Trophoblast cell (in vitro differentiated cells and primary cell): Measurements from ENCODE around the gene JPH4. TPM values are rescaled to one million over a fixed set of nuclear protein-coding genes. Genes with fewer than 3 reads are reported as not detected.
A peak's percentile ranks its signal among the peaks of the same experiment; 100 is the strongest.

Experiments
- DNase-seq, 2 donors: peaks; one replicate each; pipeline ENCODE4 v3.0.0-alpha.2; 2016
- H2AFZ ChIP-seq: 2 replicates; pipeline ENCODE4 v1.6.1; 2013; ENCODE audit warnings: low read length, moderate library complexity, mild to moderate bottlenecking; ENCODE audit not compliant: insufficient read depth, poor library complexity
- H2AK5ac ChIP-seq: 2 replicates; pipeline ENCODE4 v1.6.1; 2013; ENCODE audit warnings: mild to moderate bottlenecking, low read length
- H2BK120ac ChIP-seq: 2 replicates; pipeline ENCODE4 v1.6.1; 2013; ENCODE audit warnings: low read length, mild to moderate bottlenecking, moderate library complexity; ENCODE audit not compliant: insufficient read depth, poor library complexity
- H2BK12ac ChIP-seq: 2 replicates; pipeline ENCODE4 v1.6.1; 2013; ENCODE audit warnings: mild to moderate bottlenecking, low read length, moderate library complexity
- H2BK5ac ChIP-seq: 2 replicates; pipeline ENCODE4 v1.6.1; 2013; ENCODE audit warnings: low read length, low read depth, moderate library complexity, mild to moderate bottlenecking; ENCODE audit not compliant: poor library complexity
- H3K14ac ChIP-seq: 2 replicates; pipeline ENCODE4 v1.6.1; 2013; ENCODE audit warnings: mild to moderate bottlenecking, low read length
- H3K18ac ChIP-seq: 2 replicates; pipeline ENCODE4 v1.6.1; 2013; ENCODE audit warnings: mild to moderate bottlenecking, low read length
- H3K23ac ChIP-seq: 2 replicates; pipeline ENCODE4 v1.6.1; 2013; ENCODE audit warnings: low read length
- H3K27ac ChIP-seq: 2 replicates; pipeline ENCODE4 v1.5.1; 2013; ENCODE audit warnings: low read depth, mild to moderate bottlenecking, inconsistent platforms, low read length, moderate library complexity
- H3K27me3 ChIP-seq: 2 replicates; pipeline ENCODE4 v1.6.1; 2013; ENCODE audit warnings: inconsistent platforms, mild to moderate bottlenecking, low read length, moderate library complexity; ENCODE audit not compliant: insufficient read depth
- H3K36me3 ChIP-seq, 2 experiments: 1 replicate in 1 of 2; 2 replicates in 1 of 2; pipeline ENCODE4 v1.6.1; 2013; ENCODE audit warnings: low read length in 2 of 2, mild to moderate bottlenecking in 2 of 2, moderate library complexity in 1 of 2; ENCODE audit not compliant: insufficient read depth in 2 of 2, control insufficient read depth in 1 of 2
- H3K4ac ChIP-seq: 2 replicates; pipeline ENCODE4 v1.6.1; 2013; ENCODE audit warnings: low read depth, mild to moderate bottlenecking, low read length, moderate library complexity
- H3K4me1 ChIP-seq, 2 experiments: 1 replicate in 1 of 2; 2 replicates in 1 of 2; pipeline ENCODE4 v1.6.1; 2013; ENCODE audit warnings: low read length in 2 of 2, mild to moderate bottlenecking in 2 of 2, moderate library complexity in 1 of 2; ENCODE audit not compliant: insufficient read depth in 2 of 2, control insufficient read depth in 1 of 2
- H3K4me2 ChIP-seq: 2 replicates; pipeline ENCODE4 v1.6.1; 2013; ENCODE audit warnings: inconsistent platforms, mild to moderate bottlenecking, low read length, moderate library complexity
- H3K4me3 ChIP-seq: 2 replicates; pipeline ENCODE4 v1.5.1; 2013; ENCODE audit warnings: mild to moderate bottlenecking, low read depth, low read length, inconsistent platforms
- H3K79me1 ChIP-seq: one replicate; pipeline ENCODE4 v1.6.1; 2013; ENCODE audit warnings: low read length
- H3K79me2 ChIP-seq: 2 replicates; pipeline ENCODE4 v1.6.1; 2013; ENCODE audit warnings: low read length, mild to moderate bottlenecking; ENCODE audit not compliant: control insufficient read depth, insufficient read depth, poor library complexity
- H3K9ac ChIP-seq: 2 replicates; pipeline ENCODE4 v1.6.1; 2013; ENCODE audit warnings: mild to moderate bottlenecking, low read length
- H3K9me3 ChIP-seq: 2 replicates; pipeline ENCODE4 v1.6.1; 2013; ENCODE audit warnings: low read depth, mild to moderate bottlenecking, control low read depth, inconsistent platforms, low read length; ENCODE audit not compliant: insufficient read depth
- H4K12ac ChIP-seq: 2 replicates; pipeline ENCODE4 v1.6.1; 2013; ENCODE audit warnings: low read depth, mild to moderate bottlenecking, low read length, moderate library complexity
- H4K8ac ChIP-seq: 2 replicates; pipeline ENCODE4 v1.6.1; 2013; ENCODE audit warnings: low read depth, mild to moderate bottlenecking, low read length, moderate library complexity
- H4K91ac ChIP-seq: one replicate; pipeline ENCODE4 v1.6.1; 2013; ENCODE audit warnings: low read depth, mild to moderate bottlenecking, low read length, moderate library complexity
- WGBS: extraction: QIAGEN DNeasy Blood & Tissue Kit; methylation state at CpG from one replicate; pipeline ENCODE4 v1.1.7; 2013; ENCODE audit warnings: missing lambda C conversion rate; ENCODE audit not compliant: insufficient read length, insufficient coverage; ENCODE audit errors: extremely low coverage; 5-methylcytosine and 5-hydroxymethylcytosine counted together
- polyA plus RNA-seq: library from polyadenylated mRNA; stranded (reverse); fragments of 200-250 nt; gene quantifications from 2 replicates; pipeline ENCODE4 v1.2.3, GENCODE V29; 2013

The JPH4 gene
- 0.03 TPM in 1 of 2 replicates, not detected in the other for polyA plus RNA-seq

DNA sequence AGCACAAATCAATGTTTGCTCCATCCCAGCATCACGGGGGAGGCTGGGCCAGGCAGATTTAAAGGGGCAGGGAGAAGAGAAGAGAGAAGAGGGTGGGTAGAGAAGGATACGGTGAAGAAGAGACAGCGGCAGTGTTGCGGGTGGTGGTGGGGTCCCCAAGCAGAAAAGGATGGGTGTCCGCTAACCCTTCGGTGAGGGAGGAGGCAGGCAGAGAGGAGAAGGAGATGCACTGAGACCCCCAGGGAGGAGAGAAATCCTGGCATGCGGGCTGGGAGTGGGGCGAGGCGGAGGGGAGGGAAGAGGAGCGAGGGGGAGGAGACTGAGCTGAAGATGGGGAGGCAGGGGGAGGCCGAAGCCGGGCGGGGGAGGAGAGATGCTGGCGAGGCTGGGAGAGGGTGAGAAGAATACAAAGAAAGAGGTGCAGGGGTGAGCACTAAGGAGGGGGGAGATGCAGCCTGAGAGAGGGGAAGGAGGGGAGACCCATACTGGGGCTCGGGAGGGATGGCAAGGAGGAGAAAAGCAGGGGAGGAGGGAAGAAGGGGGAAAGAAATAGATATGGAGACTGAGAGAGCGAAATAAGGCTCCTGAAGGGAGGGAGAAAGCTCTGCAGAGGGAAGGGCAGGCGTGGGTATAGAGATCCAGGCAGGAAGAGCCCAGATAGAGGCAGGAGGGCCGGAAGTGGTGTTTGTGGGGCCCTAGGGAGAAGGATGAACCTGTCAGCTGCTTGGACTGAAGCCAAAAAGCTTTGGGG, at the start of gene JPH4:
JPH4 (minus strand) TSS at position 231 of the 751 bp plus-strand sequence. CDS start 1,337 bp downstream, outside the sequence.
- H3K4me3 ChIP-seq, result no peak within 1 kb of the TSS
- H3K18ac ChIP-seq, result no peak within 1 kb of the TSS
- no peak within 1 kb of the TSS for H3K4ac ChIP-seq
- no peak within 1 kb of the TSS for H2BK120ac ChIP-seq
- H3K23ac ChIP-seq, result no peak within 1 kb of the TSS
- no peak within 1 kb of the TSS for H3K4me2 ChIP-seq
- no peak within 1 kb of the TSS for H4K12ac ChIP-seq
- no peaks in the 10 kb centered on the region for H3K79me2 ChIP-seq
- H4K91ac ChIP-seq, result no peak within 1 kb of the TSS
- no peak within 1 kb of the TSS for H3K9ac ChIP-seq
- H2BK12ac ChIP-seq, result no peak within 1 kb of the TSS
- no peaks in the 10 kb centered on the region for H3K79me1 ChIP-seq
- H2AK5ac ChIP-seq, result no peak within 1 kb of the TSS
- no peak within 1 kb of the TSS for H2AFZ ChIP-seq
- H3K4me1 ChIP-seq, result peaks cover 4 to 5% of the 10 kb centered on the region in 2 experiments
- no peak within 1 kb of the TSS for H3K27ac ChIP-seq
- H3K27me3 ChIP-seq, result peaks cover 49% of the 10 kb centered on the region
- DNase-seq, result no peak
- H3K14ac ChIP-seq, result no peak within 1 kb of the TSS
- H4K8ac ChIP-seq, result no peak within 1 kb of the TSS
- H2BK5ac ChIP-seq, result no peak within 1 kb of the TSS
- H3K36me3 ChIP-seq, result no peaks in the 10 kb centered on the region
- no CpG with 5 or more reads among the region's 18 CpGs for WGBS
- peaks cover 18% of the 10 kb centered on the region for H3K9me3 ChIP-seq

DNA sequence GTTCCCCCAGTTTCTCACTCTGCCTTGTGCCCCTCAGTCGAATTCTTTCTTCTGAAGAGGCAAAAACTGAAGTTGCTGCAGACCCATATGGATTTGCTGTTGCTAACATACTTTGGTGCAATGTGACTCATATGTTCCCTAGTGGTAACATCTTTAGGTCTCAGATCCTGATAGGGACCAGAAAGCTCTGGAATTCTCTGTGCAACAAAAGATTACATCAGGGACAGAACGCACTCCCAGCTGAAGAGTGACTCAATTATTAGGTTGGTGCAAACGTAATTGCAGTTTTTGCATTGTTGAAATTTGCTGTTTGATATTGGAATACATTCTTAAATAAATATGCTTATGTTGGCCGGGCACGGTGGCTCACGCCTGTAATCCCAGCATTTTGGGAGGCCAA, 49.4 kb upstream of the JPH4 start:
- no peak overlapping the region for H4K8ac ChIP-seq
- no peak overlapping the region for H3K4me3 ChIP-seq
- H2BK12ac ChIP-seq, result no peak overlapping the region
- H3K36me3 ChIP-seq, result no peaks in the 10 kb centered on the region
- no peak overlapping the region for H2BK5ac ChIP-seq
- no peak overlapping the region for H4K12ac ChIP-seq
- H3K14ac ChIP-seq, result no peak overlapping the region
- H2AFZ ChIP-seq, result no peak overlapping the region
- H3K9ac ChIP-seq, result no peak overlapping the region
- no peak overlapping the region for H3K18ac ChIP-seq
- H3K23ac ChIP-seq, result no peak overlapping the region
- H2AK5ac ChIP-seq, result no peak overlapping the region
- H3K4me2 ChIP-seq, result no peak overlapping the region
- H4K91ac ChIP-seq, result no peak overlapping the region
- peaks cover 11% of the 10 kb centered on the region for H3K9me3 ChIP-seq
- H3K79me2 ChIP-seq, result no peaks in the 10 kb centered on the region
- H3K4me1 ChIP-seq, result peaks cover 4 to 6% of the 10 kb centered on the region in 2 experiments
- H3K79me1 ChIP-seq, result peaks cover 3% of the 10 kb centered on the region
- no peaks in the 10 kb centered on the region for H3K27me3 ChIP-seq
- no peak overlapping the region for H2BK120ac ChIP-seq
- H3K4ac ChIP-seq, result no peak overlapping the region
- H3K27ac ChIP-seq, result no peak overlapping the region
- peak; percentile 77 to 96 for DNase-seq
- WGBS, result no CpG with 5 or more reads among the region's 6 CpGs

DNA sequence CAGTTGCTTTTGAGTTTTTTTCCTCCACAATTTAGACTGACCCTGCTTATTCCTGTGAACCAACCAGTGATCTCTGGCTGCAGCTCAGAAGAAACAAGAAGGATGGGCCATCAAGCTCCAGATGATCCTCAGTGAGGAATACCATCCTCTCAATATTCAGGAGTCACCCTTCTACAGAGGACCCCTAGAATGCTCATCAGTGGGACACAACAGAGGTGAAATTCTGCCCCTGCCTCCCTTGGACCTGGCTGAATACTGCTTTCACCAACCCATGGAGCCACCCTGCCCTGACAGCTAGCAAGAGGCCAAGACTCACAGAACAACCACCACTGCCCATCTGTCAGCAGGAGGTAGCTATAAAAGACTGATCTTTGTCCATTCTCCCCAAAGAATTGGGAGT, 48.4 kb upstream of the JPH4 start:
- no peak overlapping the region for H2BK12ac ChIP-seq
- H2AK5ac ChIP-seq, result no peak overlapping the region
- H4K12ac ChIP-seq, result no peak overlapping the region
- no peak overlapping the region for H3K18ac ChIP-seq
- H3K9ac ChIP-seq, result no peak overlapping the region
- H3K79me1 ChIP-seq, result peaks cover 3% of the 10 kb centered on the region
- H2BK120ac ChIP-seq, result no peak overlapping the region
- no peaks in the 10 kb centered on the region for H3K27me3 ChIP-seq
- no peak overlapping the region for H2AFZ ChIP-seq
- no peak overlapping the region for H3K14ac ChIP-seq
- H4K8ac ChIP-seq, result no peak overlapping the region
- H4K91ac ChIP-seq, result no peak overlapping the region
- no peaks in the 10 kb centered on the region for H3K36me3 ChIP-seq
- DNase-seq, result no peak
- no peak overlapping the region for H3K4me2 ChIP-seq
- H3K4me1 ChIP-seq, result peaks cover 0 to 2% of the 10 kb centered on the region in 2 experiments
- H3K27ac ChIP-seq, result no peak overlapping the region
- H3K9me3 ChIP-seq, result peaks cover 11% of the 10 kb centered on the region
- no peaks in the 10 kb centered on the region for H3K79me2 ChIP-seq
- H3K23ac ChIP-seq, result no peak overlapping the region
- no peak overlapping the region for H2BK5ac ChIP-seq
- H3K4me3 ChIP-seq, result no peak overlapping the region
- no peak overlapping the region for H3K4ac ChIP-seq

DNA sequence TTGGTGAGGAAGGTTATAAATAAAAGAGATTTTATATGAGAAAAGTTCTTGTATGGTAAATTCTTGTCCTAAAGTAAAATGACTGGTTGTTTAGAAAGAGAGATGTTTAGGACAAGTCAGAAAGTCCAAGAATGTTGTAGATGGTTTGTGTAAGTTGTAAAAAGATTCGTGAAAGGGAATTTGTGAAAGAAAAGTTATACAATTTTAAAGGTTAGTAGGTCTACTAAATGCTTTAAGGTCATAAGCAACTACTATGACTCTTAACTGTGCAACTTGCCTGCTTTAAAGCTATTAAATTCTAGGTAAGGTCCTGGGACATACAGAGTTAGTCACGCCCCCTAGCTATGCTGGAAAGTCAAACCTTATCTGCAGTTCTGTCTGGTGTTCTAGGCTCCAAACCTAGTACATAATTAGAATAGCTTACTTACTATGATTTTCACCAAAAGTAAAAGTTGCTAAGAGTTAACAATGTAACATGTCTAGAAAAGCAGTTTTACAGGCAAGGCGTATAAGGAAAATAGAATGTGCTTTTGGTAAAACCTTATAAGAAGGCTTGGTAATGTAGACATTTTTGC, 46.3 kb upstream of the JPH4 start:
- no peak overlapping the region for H3K9ac ChIP-seq
- no peak overlapping the region for H2AK5ac ChIP-seq
- DNase-seq, result no peak
- H2BK5ac ChIP-seq, result no peak overlapping the region
- H3K14ac ChIP-seq, result no peak overlapping the region
- no peak overlapping the region for H3K23ac ChIP-seq
- no peaks in the 10 kb centered on the region for H3K27me3 ChIP-seq
- H3K4me3 ChIP-seq, result no peak overlapping the region
- H3K27ac ChIP-seq, result no peak overlapping the region
- H3K36me3 ChIP-seq, result no peaks in the 10 kb centered on the region
- no peak overlapping the region for H3K4me2 ChIP-seq
- no peaks in the 10 kb centered on the region for H3K79me2 ChIP-seq
- H2BK12ac ChIP-seq, result no peak overlapping the region
- no peaks in the 10 kb centered on the region for H3K4me1 ChIP-seq
- H3K18ac ChIP-seq, result no peak overlapping the region
- H2BK120ac ChIP-seq, result no peak overlapping the region
- 94% methylated on average over 1 of the region's 3 CpGs for WGBS
- H3K79me1 ChIP-seq, result no peaks in the 10 kb centered on the region
- H3K9me3 ChIP-seq, result peaks cover 14% of the 10 kb centered on the region
- no peak overlapping the region for H4K8ac ChIP-seq
- H4K91ac ChIP-seq, result no peak overlapping the region
- H3K4ac ChIP-seq, result no peak overlapping the region
- no peak overlapping the region for H4K12ac ChIP-seq
- H2AFZ ChIP-seq, result no peak overlapping the region
